Suprapubic skin (tissue), 4 donors: ENCODE measurements around the gene LRRC8E. TPM values are rescaled to one million over a fixed set of nuclear protein-coding genes. Genes with fewer than 3 reads are reported as not detected.

Source experiments
- DNase-seq, 2 donors: peaks; one replicate each; pipeline ENCODE4 v3.0.0-alpha.2; 2019; ENCODE audit warnings: low spot score in 2 of 2
- H3K27ac ChIP-seq: fragments of 200-600 bp; sonication (generic); one replicate; pipeline ENCODE4 v1.5.1; 2019
- H3K27me3 ChIP-seq: fragments of 200-600 bp; sonication (generic); one replicate; pipeline ENCODE4 v1.5.1; 2019
- H3K36me3 ChIP-seq: fragments of 200-600 bp; sonication (generic); one replicate; pipeline ENCODE4 v1.5.1; 2019
- H3K4me1 ChIP-seq: fragments of 200-600 bp; sonication (generic); one replicate; pipeline ENCODE4 v1.5.1; 2019
- H3K4me3 ChIP-seq: fragments of 200-600 bp; sonication (generic); one replicate; pipeline ENCODE4 v1.5.1; 2019; ENCODE audit warnings: mild to moderate bottlenecking
- H3K9me3 ChIP-seq: fragments of 200-600 bp; sonication (generic); one replicate; pipeline ENCODE4 v1.5.1; 2019
- CTCF ChIP-seq, 2 donors: fragments of 200-600 bp in 1 of 2; fragments of 450-650 bp in 1 of 2; sonication (generic) in 1 of 2; IDR thresholded peaks; one replicate each; pipeline ENCODE4 v1.5.1; 2016 to 2019; ENCODE audit warnings: antibody characterized with exemption in 2 of 2, mild to moderate bottlenecking in 1 of 2, moderate library complexity in 1 of 2
- EP300 ChIP-seq: sonication (generic); formaldehyde crosslinking; IDR thresholded peaks from one replicate; pipeline ENCODE4 v1.6.1; 2017; ENCODE audit warnings: antibody characterized with exemption
- POLR2A ChIP-seq, 2 donors: fragments of 450-650 bp; IDR thresholded peaks; one replicate each; pipeline ENCODE4 v1.6.1; 2017; ENCODE audit warnings: antibody characterized with exemption in 2 of 2, mild to moderate bottlenecking in 2 of 2, moderate library complexity in 2 of 2
- POLR2AphosphoS5 ChIP-seq, 3 donors: sonication (generic); formaldehyde crosslinking; IDR thresholded peaks; one replicate each; pipeline ENCODE4 v1.6.1; 2017; ENCODE audit warnings: antibody characterized with exemption in 3 of 3
- WGBS: methylation state at CpG from one replicate; pipeline ENCODE4 v1.1.5; 2018; 5-methylcytosine and 5-hydroxymethylcytosine counted together
- total RNA-seq, 4 donors: library from RNA; depleted of rRNA; stranded (reverse); fragments of >200 nt; gene quantifications; one replicate each; pipeline ENCODE4 v1.1.0, GENCODE V29; 2016

LRRC8E gene
- total RNA-seq, 4 donors from 2014 or later: 15.2 to 41.6 (median 30.9) TPM

DNA sequence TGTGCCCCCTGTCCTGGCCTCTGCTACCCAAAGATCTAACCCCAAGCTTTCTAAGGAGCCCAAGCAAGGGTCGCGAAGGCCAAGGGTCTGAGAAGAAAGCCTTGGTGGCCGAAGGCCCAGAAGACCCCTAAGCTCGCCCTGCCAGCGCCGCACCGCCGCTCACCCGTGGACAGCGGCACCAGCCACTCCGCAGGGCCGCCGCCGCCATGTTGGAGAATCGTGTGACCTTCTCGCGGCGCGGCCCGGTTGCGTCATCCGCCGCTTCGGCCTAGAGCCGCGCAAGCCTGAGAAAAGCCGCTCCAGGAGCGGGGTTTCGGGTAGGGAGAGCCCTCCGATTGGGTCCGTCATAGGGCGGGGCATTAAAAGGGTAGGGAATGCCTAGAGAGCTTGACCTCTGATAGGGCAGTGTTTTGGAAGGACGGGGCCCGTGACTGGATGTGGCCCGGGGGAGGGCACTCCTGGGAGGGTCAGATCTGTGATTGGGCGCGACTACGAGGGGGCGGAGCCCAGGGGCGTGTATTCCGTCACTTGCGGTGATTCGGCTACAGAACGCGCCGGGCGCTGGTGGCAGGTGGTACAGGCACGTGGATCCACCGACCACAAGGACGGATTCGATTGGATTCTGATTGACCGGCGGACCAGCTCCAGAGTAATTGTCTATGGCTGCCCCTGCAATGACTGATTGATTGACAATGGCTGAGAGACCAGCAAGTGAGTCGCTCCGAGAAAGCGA lies 55.3 kb downstream of the LRRC8E start, which contains the start of gene TIMM44:
TIMM44 (minus strand) TSS at position 223 of the 733 bp plus-strand sequence; CDS start at position 208, 15 bp downstream.
- WGBS: under 1% methylated on average over 39 of the region's 56 CpGs
- peak; percentile 100 for DNase-seq

DNA sequence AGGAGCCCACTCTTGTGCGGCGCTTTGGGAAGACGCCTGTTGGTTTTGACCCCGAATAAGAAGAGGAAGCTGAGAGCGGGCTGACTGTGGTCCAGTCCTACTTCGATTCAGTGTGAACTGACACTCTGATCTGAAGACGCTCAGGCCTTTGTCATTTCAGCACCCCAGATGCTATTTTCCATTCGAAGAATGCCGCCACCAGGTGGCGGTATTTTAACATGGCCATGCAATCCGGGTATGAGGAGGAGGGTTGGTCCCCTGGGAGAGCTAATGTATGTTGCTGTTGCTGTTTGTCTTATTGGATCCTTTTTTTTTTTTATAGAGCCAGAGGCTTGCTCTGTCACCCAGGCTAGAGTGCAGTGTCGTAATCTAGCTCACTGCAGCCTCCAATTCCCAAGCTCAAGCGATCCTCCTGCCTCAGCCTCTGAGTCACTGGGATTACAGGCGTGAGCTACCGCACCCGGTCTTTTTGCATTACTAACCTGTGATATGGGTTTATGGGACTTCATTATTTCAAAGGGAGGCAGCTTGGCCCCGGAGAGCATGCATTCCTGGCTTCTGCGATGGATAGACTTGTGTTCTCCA lies 56.0 kb downstream of the LRRC8E start:
- TF ChIP-seq EP300 (no peak), CTCF (IDR thresholded peaks at IDR 0.05) (peak; percentile 69 to 79)
- peak overlapping the region; percentile 90 for H3K27ac ChIP-seq
- H3K4me3 ChIP-seq: peak overlapping the region; percentile 81
- DNase-seq: peak in 1 of 2 donors; percentile 91
- H3K36me3 ChIP-seq: peaks cover 18% of the 10 kb centered on the region
- WGBS: 26% methylated on average over 17 of the region's 18 CpGs
- H3K9me3 ChIP-seq: no peaks in the 10 kb centered on the region
- H3K4me1 ChIP-seq: peaks cover 24% of the 10 kb centered on the region
- no peaks in the 10 kb centered on the region for H3K27me3 ChIP-seq

More for the DNA sequence above, 55.3 kb downstream of the LRRC8E start, which contains the start of gene TIMM44:
- no peaks in the 10 kb centered on the region for H3K27me3 ChIP-seq
- H3K9me3 ChIP-seq: no peaks in the 10 kb centered on the region
- peak within 1 kb of the TSS; percentile 95 for H3K27ac ChIP-seq
- TF ChIP-seq CTCF (IDR thresholded peaks at IDR 0.05) (no peak), POLR2AphosphoS5 (IDR thresholded peaks at IDR 0.05) (peak; percentile 90 to 98 (median 91)), EP300 (no peak), POLR2A (IDR thresholded peaks at IDR 0.05) (peak; percentile 76 to 78)
- H3K4me3 ChIP-seq: peak within 1 kb of the TSS; percentile 81
- H3K36me3 ChIP-seq: peaks cover 25% of the 10 kb centered on the region
- H3K4me1 ChIP-seq: peaks cover 24% of the 10 kb centered on the region

DNA sequence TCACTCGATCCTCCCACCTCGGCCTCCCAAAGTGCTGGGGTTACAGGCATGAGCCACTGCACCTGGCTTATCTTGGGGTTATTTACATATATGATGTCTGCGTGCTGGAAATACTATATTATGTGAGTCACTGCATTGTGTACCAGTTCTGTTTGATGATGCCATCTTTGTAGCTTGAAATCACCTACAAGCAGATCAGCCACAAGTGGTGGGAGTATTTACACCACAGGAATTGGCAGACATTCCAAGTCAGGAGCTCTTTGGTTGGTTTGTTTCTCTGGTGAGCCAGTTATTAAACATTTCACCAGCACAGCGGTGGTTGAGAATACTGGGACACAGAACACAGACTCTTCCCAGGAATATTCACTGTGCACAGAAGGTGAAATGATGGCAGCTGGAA lies 59.6 kb downstream of the LRRC8E start:
- H3K4me1 ChIP-seq: peaks cover 10% of the 10 kb centered on the region
- no peak overlapping the region for H3K4me3 ChIP-seq
- H3K9me3 ChIP-seq: no peaks in the 10 kb centered on the region
- H3K27me3 ChIP-seq: no peaks in the 10 kb centered on the region
- no peaks in the 10 kb centered on the region for H3K36me3 ChIP-seq
- TF ChIP-seq CTCF (IDR thresholded peaks at IDR 0.05) (no peak), EP300 (no peak), POLR2A (IDR thresholded peaks at IDR 0.05) (no peak), POLR2AphosphoS5 (IDR thresholded peaks at IDR 0.05) (no peak)
- DNase-seq: no peak
- no peak overlapping the region for H3K27ac ChIP-seq
- 93% methylated on average over 4 of the region's 4 CpGs for WGBS

Other genes starting within 250 kb of the LRRC8E start
- not detected for gene RETN, start 219.5 kb upstream of the LRRC8E start, total RNA-seq
- gene MCEMP1, start 211.4 kb upstream of the LRRC8E start, total RNA-seq: 1 to 10 TPM in 1 of 4 donors, not detected in 3; 1.4 TPM
- 100 to 1,000 TPM in 2 of 4 donors, 10 to 100 TPM in 2; 63.0 to 144 (median 103) TPM for gene TRAPPC5, start 207.7 kb upstream of the LRRC8E start, total RNA-seq
- not detected for gene FCER2, start 186.4 kb upstream of the LRRC8E start, total RNA-seq
- gene CLEC4G, start 156.4 kb upstream of the LRRC8E start, total RNA-seq: 1 to 10 TPM in 1 of 4 donors, under 1 TPM in 1, not detected in 2; 0.49 to 3.9 TPM
- gene CD209, start 141.0 kb upstream of the LRRC8E start, total RNA-seq: 1 to 10 TPM in 1 of 4 donors, under 1 TPM in 3; 0.16 to 1.6 (median 0.50) TPM
- not detected for gene CLEC4M, start 125.3 kb upstream of the LRRC8E start, total RNA-seq
- 10 to 100 TPM; 17.2 to 29.4 (median 25.6) TPM for gene EVI5L, start 58.3 kb upstream of the LRRC8E start, total RNA-seq
- 1 to 10 TPM in 1 of 4 donors, under 1 TPM in 3; 0.26 to 1.1 (median 0.74) TPM for gene PRR36, start 14.1 kb upstream of the LRRC8E start, total RNA-seq
- gene MAP2K7, start 15.4 kb downstream of the LRRC8E start, total RNA-seq: 10 to 100 TPM; 25.1 to 52.4 (median 29.3) TPM
- not detected for gene TGFBR3L, start 26.3 kb downstream of the LRRC8E start, total RNA-seq
- 10 to 100 TPM; 11.1 to 22.3 (median 19.6) TPM for gene SNAPC2, start 31.8 kb downstream of the LRRC8E start, total RNA-seq
- 1 to 10 TPM; 1.2 to 3.6 (median 2.6) TPM for gene CTXN1, start 37.6 kb downstream of the LRRC8E start, total RNA-seq
- 10 to 100 TPM; 34.6 to 85.1 (median 54.5) TPM for gene TIMM44, start 55.2 kb downstream of the LRRC8E start, total RNA-seq
- gene ELAVL1, start 117.1 kb downstream of the LRRC8E start, total RNA-seq: 10 to 100 TPM; 32.4 to 38.2 (median 37.2) TPM
- not detected for gene CCL25, start 164.2 kb downstream of the LRRC8E start, total RNA-seq